Neutrophil (primary cell): ENCODE measurements around the gene CCNB1IP1.

Source experiments
- H3K27ac ChIP-seq: fragments of 200-600 bp; sonication (generic); 2 replicates; pipeline ENCODE4 v1.5.1; 2016; ENCODE audit warnings: mild to moderate bottlenecking, moderate library complexity
- H3K27me3 ChIP-seq: fragments of 200-600 bp; sonication (generic); 2 replicates; pipeline ENCODE4 v1.6.0; 2016; ENCODE audit warnings: mild to moderate bottlenecking
- H3K36me3 ChIP-seq: fragments of 200-600 bp; sonication (generic); 2 replicates; pipeline ENCODE4 v1.5.1; 2017
- H3K4me1 ChIP-seq, 2 experiments: fragments of 200-600 bp in 1 of 2; sonication (generic) in 1 of 2; 1 replicate in 1 of 2; 2 replicates in 1 of 2; pipeline versions ENCODE4 v1.5.1 to v1.6.1; 2013 to 2016; ENCODE audit warnings: low read depth in 1 of 2, low read length in 1 of 2, mild to moderate bottlenecking in 1 of 2, moderate library complexity in 1 of 2; ENCODE audit not compliant: control insufficient read depth in 1 of 2, insufficient read depth in 1 of 2
- H3K4me3 ChIP-seq, 2 experiments: fragments of 200-600 bp in 1 of 2; sonication (generic) in 1 of 2; 1 replicate in 1 of 2; 2 replicates in 1 of 2; pipeline ENCODE4 v1.5.1; 2013 to 2016; ENCODE audit warnings: low read depth in 1 of 2, low read length in 1 of 2, mild to moderate bottlenecking in 1 of 2, moderate library complexity in 1 of 2
- H3K9me3 ChIP-seq: fragments of 200-600 bp; sonication (generic); 2 replicates; pipeline ENCODE4 v1.5.1; 2016
- CTCF ChIP-seq: fragments of 200-600 bp; sonication (generic); IDR thresholded peaks from 2 replicates; pipeline ENCODE4 v1.5.1; 2016; ENCODE audit warnings: antibody characterized with exemption

The CCNB1IP1 gene

DNA sequence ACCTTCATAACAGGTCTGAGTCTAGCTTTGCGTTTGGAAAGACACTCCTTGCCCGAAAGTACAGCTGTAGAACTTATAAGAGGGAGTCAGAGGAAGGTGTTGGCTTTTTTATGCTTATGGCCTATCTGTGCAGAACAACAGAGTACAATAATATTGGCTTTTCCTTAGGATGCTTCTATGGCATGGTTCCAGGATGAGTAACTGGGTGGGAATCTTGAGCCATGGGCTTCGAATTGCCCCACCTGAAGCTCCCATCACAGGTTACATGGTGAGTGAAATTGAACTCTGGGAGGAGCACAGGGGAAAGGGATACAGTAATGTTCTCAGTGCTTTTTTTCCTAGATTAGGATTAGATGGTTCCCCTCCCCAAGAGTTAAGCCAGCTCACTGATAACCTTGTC, 23.3 kb upstream of the CCNB1IP1 start:
- Histone ChIP-seq H3K36me3 (peaks cover 31% of the 10 kb centered on the region), H3K27me3 (no peaks in the 10 kb centered on the region), H3K27ac (no peak overlapping the region), H3K4me1 (no peaks in the 10 kb centered on the region), H3K4me3 (no peak overlapping the region), H3K9me3 (no peaks in the 10 kb centered on the region)
- no peak for TF ChIP-seq CTCF

DNA sequence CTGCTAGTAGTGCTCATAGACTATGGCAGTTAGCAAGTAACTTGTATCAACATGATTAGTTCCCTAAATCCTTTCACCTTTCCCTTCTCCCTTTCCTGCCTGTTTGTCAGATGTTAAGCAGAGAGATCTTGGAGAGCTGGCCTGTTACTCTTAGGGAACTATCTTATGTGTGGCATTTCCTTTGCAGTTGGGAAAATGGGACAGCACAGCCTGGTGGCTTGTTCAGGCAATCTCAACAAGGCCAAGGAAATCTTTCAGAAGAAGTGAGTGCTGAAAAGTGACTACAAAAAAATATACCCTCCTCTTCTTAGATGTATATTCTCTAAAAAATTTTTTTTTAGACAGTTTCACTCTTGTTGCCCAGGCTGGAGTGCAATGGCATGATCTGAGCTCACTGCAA, 17.8 kb upstream of the CCNB1IP1 start:
- H3K27me3 ChIP-seq, result no peaks in the 10 kb centered on the region
- no peak for TF ChIP-seq CTCF
- no peaks in the 10 kb centered on the region for H3K4me1 ChIP-seq
- no peak overlapping the region for H3K4me3 ChIP-seq
- H3K9me3 ChIP-seq, result no peaks in the 10 kb centered on the region
- no peak overlapping the region for H3K27ac ChIP-seq
- H3K36me3 ChIP-seq, result peaks cover 26% of the 10 kb centered on the region

- TF ChIP-seq CTCF, result no peak
- Histone ChIP-seq H3K27me3 (no peaks in the 10 kb centered on the region), H3K4me3 (no peak overlapping the region), H3K4me1 (no peaks in the 10 kb centered on the region), H3K9me3 (no peaks in the 10 kb centered on the region), H3K36me3 (peaks cover 26% of the 10 kb centered on the region), H3K27ac (no peak overlapping the region)
Observed at GRCh38 chr14:20350282-20350681, 17.2 kb upstream of the CCNB1IP1 start.

DNA sequence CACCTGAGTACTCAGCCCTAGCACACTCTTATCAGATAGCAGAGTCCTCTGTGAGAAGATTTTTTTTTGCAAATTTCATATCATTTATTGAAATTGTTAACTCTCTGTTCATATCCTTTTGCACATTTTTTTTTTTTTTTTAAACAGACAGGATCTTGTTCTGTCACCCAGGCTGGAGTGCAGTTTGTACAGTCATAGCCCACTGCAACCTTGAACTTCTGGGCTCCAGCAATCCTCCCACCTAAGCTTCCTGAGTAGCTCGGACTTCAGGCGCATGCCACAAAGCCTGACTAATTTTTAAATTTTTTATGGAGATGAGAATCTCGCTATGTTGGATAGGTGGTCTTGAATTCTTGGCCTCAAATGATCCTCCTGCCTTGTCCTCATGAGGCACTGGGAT, 14.7 kb upstream of the CCNB1IP1 start:
- Histone ChIP-seq H3K4me3 (no peak overlapping the region), H3K4me1 (peaks cover 9% of the 10 kb centered on the region in 2 experiments), H3K27ac (no peak overlapping the region), H3K36me3 (peaks cover 12% of the 10 kb centered on the region), H3K27me3 (no peaks in the 10 kb centered on the region), H3K9me3 (no peaks in the 10 kb centered on the region)
- TF ChIP-seq CTCF, result no peak

GRCh38 chr14:20346713-20347112, 13.6 kb upstream of the CCNB1IP1 start:
- no peak overlapping the region for H3K27ac ChIP-seq
- no peak for TF ChIP-seq CTCF
- peaks cover 12% of the 10 kb centered on the region for H3K36me3 ChIP-seq
- no peaks in the 10 kb centered on the region for H3K9me3 ChIP-seq
- no peak overlapping the region for H3K4me3 ChIP-seq
- H3K27me3 ChIP-seq, result no peaks in the 10 kb centered on the region
- H3K4me1 ChIP-seq, result peaks cover 9 to 16% of the 10 kb centered on the region in 2 experiments

DNA sequence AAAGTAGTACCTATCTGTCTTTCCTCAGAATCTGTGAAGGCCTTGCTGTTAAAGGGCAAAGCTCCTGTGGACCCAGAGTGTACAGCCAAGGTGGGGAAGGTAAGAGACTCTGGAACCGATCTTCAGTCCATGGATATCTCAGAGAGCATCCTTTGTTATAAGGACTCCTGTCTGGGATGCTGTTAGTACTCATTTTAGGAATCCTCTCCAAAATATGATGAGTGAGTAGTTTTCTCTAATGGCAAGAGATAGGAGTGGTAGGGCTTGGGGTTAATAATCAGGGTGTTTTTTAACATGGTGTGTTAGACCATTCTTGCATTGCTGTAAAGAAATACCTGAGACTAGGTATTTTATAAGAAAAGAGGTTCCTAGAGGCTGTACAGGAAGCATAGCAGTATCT, 12.3 kb upstream of the CCNB1IP1 start:
- Histone ChIP-seq H3K4me1 (peaks cover 9 to 16% of the 10 kb centered on the region in 2 experiments), H3K9me3 (no peaks in the 10 kb centered on the region)

More for the DNA sequence above, 12.3 kb upstream of the CCNB1IP1 start:
- Histone ChIP-seq H3K27ac (no peak overlapping the region), H3K27me3 (no peaks in the 10 kb centered on the region), H3K4me3 (no peak overlapping the region), H3K36me3 (peaks cover under 1% of the 10 kb centered on the region)
- no peak for TF ChIP-seq CTCF
